ENCODE data around the gene FSCN2.

FSCN2 gene

DNA sequence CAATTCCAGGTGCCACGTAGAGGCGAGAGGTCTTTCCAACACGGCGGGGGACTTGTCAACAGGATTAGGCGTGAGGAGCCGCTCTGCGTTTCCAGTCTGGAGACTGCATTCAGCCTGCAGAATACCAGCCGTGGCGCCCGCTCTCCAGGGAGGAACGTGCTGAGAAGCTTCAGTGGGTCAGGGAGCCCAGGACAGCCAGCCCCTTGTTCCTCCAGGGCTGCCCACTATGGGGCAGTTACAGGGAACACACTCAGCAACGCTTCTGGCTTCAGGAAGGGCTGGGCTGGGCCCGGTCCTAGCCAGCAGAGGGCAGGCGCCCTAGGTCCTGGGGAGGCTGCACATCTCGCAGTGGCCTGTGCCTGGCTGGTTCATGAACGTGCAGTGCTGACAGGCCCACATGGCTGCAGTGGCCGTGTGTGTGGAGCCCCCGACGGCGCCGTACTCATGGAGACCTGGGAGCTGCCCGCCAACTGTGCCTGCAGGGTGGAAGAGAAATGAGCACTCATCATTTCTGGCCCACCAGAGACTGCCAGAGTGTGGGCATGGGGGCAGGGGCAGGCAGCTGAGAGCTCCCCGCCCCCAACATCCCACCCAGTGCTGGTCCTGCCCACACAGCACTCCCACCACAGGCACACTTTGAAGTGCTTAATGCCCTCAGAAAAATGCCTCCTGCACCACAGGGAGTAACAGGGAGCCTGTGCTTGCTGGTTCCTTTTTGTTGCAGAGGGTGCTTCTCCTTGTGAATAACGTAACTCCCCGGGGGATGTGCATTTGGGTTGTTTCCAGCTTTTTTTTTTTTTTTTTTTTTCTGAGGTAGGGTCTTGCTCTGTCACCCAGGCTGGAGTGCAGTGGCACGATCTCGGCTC, 31.0 kb downstream of the FSCN2 start:
- no peak for DNase-seq

DNA sequence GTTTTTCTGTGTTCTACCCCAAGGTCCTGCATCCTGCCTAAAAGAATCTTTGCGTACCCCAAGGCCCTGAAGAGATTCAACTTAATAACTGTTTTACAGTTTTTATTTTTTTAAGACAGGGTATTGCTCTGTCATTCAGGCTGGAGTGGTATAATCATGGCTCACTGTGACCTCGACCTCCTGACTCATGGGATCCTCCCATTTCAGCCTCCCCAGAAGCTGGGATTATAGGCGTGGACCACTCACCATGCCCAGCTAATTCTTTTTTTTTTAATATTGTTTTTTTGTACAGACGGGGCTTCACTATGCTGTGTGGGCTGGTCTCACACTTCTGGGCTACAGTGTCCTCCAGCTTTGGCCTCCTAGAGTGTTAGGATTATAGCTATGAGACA, 33.3 kb downstream of the FSCN2 start:
- no peak for DNase-seq

DNA sequence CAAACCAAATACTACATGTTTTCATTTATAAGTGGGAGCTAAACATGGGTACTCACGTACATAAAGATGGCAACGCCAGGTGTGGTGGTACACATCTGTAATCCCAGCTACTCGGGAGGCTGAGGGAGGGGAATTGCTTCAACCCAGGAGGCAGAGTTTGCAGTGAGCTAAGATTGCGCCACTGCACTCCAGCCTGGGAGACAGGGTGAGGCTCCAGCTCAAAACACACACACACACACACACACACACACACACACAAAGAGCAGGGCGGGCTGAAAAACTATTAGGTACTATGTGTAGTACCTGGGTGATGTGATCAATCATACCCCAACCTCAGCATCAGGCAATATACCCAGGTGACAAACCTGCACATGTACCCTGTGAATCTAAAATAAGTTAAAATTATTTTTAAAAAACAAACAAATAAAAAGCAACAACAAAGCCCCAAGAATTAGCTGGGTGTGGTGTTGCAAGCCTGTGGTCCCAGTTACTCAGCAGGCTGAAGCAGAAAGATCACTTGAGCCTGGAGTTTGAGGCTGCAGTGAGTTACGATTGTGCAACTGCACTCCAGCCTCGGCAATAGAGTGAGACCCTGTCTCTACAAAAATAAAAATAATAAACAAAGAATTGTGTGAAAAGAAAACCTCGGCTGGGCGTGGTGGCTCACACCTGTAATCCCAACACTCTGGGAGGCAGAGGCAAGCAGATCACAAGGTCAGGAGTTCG, 35.8 kb downstream of the FSCN2 start:
- DNase-seq: no peak

DNA sequence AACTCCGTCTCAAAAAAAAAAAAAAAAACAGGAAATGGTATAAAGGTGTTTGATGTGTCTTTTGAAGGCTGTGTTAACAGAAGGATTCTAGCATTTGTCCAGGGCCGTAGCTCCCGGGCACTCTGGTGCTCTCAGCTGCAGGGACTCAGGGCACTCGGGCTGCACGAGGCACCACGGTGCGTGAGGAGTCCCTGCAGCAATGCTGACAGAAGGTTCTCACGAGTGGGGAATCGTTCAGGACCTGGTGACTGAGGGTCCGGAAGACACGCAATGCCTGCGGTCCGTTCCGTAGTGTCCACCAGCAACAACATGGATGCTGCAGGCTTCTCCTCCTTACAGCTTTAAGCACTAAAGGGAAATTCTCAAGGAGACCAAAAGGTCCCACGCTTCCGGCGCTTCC, 36.6 kb downstream of the FSCN2 start:
- DNase-seq: no peak

DNA sequence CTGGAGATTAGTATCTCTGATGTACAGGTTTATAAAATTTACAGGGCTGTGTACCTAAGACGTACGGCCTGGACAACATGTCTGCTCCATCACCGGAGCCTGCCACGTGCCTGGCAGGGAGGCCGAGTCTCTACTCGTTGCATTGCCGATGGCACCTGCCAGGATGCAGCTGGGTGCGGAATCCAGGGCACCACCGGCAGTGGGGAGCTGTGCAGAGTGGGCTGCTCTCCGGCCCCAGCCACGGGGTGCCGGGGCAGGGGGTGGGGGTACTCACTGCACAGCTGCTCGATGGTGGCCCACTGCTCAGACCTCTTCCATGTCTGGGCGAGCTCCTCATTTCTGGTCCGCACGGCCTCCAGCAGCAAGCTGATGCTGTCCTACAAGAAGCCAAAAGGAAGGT, 37.1 kb downstream of the FSCN2 start:
- no peak for DNase-seq

DNA sequence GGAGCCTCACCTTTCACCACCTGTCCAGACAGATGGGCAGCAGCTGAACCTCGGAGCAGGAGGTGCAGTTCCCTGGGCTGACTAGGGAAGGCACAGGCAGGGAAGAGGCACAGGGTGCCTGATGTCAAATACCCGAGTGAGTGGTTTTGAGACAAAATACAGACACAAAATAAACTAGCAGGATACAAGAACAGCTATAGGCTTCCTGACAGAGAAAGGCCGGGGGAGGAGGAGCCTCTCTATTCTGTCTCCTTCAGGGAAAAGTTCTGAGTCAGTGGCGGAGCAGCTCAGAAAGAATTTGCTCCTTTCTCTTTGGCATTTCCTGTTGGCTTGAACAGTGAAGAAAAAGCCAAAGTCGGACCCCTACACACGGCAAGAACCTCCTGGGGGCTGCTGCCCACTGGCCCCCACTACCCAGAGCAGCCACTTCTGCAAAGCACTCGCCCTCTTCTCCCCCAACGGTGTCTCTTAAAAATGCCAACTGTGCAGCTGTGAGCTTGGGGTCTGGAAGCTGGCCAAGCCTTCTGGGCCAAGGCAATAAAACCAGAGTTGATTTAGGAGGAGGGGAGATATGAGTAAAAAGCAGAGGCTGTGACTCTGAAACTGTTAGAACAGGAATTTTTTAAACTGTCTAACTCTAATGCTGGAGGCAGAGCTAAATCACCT, 38.4 kb downstream of the FSCN2 start:
- DNase-seq: no peak

DNA sequence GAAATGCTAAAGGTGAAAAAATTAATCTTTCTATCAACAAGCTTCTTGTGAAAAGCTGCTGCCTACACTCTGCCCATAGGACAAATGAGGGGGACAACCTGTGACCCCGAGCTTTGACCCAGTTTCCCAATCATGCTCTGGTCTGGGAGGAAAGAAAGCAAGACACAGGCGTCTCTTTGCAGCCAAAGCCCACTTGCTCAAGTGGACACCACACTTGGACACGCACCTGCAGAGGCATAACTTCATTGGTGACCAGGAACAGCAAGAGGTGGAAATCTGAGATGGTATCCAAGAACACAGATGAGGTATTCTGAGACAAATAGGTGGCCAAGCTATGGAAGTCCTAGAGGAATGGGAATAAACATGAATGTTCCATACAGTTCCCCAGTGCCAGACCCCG, 39.0 kb downstream of the FSCN2 start:
- DNase-seq: no peak

DNA sequence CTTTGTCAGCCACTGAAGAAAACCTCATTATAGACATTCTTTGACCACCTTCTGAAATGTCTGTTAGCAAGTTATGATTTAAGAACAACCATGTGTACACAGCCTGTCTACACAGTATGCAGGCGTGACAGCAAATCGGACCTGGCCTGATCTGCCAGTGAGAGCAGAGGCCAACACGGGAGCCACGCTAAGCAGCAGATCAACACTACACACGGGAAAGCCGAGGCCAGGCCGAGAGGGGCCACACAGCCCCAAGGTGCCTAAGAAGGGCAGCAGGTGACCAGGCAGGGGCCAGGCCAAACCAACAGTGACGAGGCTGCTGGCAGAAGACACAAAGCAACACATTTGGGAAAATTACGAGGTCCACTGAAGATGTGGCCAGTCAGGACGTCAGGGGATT, 40.2 kb downstream of the FSCN2 start:
- no peak for DNase-seq

DNA sequence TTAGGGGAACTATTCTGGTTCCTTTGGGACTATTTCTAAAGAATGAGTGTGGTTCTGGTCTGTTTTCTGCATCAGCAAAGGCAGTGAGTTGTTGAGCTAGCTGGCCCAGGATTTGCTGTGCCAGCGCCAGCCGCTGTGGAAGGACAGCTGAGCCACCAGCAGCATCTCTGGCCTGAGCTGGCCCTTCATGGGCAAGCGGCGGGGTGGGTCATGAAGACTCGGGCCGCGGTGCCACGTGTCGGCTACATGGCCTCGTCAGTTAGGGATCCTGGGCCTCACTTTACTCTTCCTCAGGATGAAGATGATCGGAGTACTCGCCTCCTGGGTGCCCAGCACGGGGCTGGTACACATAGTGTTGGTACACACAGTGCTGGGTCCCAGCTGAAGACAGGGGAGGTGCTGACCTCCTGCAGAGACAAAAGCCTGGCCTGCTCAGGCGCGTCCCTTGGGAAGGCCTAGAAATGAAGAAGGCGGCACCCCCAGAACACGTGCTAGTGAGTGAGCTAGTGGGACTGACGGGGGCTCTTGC, 41.9 kb downstream of the FSCN2 start:
- no peak for DNase-seq

DNA sequence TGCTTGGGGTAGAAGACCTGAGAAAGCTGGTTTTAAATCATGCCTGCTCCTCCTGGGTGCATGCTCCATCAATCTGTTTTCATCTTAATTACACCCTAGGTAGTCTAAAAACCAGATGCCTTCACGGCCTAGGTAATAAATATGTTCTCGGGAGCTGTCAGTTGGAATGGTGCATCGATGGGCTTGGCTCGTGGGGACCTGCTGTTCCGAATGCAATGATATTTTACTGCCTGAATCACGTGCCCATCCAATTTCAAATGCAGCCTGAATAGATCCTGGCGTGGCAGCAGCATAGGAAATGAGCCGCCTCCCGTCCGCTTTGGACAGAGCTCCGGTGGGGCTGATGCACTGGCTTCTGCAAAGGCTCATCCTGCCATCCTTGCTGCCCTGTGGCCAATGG, 42.8 kb downstream of the FSCN2 start:
- no peak for DNase-seq

DNA sequence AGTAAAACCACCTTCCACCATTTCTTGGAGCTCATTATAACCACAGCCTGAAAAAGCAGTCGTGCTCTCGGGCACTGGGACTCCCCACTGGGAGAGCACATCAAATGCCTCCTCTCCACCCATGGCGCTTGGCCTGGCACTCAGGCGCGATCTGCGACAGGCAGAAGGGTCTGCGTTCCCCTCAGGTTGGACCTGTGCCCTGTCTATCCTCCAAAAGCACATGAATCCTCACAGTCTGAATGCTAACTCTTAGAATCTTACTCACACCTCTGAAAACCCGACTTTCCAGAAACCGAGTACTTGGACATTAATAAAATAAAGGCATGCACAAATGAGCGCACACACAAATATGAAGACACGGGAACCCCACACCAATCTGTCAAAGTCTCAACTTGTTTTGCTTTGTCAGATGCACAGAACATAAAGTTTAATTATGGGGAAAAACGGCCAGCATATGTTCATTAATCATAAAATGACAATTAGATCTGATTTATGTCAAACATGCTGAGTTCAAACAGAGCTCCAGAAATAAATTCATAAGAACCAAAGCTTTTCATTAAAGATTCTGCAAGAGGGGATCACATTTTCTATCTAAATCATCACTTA, 44.5 kb downstream of the FSCN2 start:
- DNase-seq: no peak

DNA sequence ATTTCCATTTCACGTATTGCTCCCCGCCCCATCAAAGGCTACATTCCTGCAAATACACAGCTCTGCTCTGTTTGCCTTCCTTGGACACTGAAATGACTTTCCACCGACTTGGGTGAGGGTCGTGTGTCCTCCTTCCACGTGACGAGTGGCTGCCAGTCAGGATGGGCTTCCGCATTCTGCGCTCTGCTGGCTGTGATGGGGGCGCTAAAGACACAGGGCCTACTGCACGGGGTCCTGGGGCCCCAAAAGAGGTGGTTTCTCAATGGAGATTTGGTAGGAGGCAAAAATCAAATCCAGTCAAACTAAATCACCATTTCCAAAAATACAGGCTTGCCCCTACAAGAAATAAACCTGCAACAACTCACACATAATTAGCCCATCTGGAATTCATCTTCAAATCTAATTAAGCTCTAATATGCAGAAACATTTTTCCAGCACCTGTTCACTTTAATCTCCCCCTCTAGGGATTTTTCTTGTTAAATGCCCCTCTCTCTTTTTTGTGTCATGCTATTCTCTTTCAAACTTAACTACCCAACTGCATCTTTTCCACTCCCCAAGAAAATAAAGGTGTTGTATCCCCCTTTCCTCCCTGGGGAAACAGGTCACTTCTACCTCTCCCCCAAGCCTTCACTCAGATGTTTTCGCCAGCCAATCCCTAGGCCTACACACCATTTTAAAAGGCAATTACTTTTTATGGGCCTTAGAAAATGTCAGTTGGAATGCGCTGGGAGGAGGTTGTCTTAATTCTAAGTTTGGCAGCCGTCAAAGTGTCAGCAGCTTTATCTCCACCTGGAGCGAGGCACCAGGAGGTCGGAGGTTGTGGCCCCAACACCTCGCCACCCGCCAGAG, 45.8 kb downstream of the FSCN2 start:
- no peak for DNase-seq

DNA sequence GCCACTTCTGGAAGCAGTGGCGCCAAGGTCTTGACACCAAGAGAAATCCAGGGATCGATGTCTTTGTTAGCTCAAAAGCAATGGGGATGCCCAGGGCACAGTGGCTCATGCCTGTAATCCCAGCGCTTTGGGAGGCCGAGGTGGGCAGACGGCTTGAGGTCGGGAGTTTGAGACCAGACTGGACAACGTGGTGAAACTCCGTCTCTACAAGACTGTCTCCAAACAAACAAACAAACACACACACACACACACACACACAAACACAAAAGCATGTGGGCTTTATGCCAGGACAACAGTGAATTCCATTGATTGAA, 46.4 kb downstream of the FSCN2 start:
- DNase-seq: no peak

DNA sequence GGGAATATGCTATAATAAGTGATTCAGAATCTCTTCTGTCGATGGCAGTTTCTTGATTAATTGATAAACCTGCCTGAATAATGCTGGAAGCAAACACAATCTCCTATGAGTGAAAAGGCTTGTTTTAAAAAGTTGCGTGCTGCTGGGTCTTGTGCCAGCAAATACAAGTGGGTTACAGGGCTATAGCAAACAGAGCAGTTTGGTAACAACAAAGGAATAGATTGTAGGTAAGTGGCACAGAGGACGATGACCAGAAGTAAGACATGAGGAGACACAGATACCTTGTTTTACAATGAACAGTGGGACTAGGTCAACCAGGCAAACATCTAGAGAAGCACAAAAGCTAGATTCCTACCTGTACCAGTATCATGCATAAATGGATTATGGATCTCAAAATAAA, 47.7 kb downstream of the FSCN2 start:
- DNase-seq: no peak

DNA sequence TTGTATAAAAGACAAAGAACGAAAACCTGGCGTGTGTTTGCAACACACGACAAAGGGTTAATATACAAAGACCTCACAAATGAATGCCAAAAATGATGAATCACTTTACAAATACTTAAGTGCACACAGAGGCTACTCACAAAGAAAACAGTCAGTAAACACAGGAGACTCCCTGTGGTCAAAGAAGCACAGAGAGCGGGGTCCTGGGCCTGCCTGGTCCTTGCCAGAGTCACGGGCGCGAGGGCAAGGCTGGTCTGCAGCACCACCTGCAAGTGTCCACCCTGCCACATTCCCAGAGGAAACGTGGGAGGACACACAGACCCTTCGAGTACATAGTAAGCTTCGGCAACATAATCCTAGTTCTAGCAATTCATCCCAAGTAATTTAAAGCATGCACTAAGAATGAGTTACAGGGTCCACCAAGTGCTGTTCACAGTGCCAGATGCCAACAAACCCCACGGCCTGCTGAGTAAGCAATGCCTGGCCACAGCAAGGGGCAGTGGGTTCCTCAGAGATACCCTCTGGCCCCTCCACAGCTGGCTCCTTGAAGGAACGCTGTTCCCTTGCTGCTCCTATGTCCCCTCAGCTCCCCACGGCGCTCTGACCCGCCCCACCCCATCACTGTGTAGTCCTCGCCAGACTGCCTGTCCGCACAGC, 48.6 kb downstream of the FSCN2 start:
- DNase-seq: no peak

DNA sequence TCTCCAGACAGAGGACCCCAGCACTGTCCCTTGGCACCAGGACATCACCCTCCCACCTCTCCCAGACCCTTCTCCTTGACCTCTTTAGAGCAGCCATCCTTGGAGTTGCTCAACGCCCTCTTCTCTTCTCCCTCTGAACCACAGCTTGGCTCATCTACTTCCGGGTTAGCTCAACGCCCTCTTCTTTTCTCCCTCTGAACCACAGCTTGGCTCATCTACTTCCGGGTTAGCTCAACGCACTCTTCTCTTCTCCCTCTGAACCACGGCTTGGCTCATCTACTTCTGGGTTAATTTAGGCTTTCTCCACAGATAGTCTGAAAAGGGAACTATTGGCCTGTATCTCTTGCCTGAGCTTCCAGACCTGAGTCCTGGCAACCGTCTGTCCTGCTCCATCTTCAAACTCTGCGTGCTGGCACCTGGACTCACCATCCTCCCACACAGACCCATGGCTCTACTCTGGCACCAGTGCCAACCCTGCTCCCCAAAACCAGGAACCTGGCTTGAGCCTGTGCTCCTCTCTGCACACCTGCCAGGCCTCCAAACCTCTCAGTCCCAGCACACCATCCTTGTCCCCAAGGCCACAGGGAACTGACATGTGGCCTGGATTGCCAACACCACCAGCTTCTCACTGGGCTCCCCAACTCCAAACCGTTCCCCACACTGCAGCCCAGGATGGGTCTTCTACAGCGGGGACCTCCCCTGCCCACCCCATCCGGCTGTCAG, 49.3 kb downstream of the FSCN2 start:
- DNase-seq: no peak

DNA sequence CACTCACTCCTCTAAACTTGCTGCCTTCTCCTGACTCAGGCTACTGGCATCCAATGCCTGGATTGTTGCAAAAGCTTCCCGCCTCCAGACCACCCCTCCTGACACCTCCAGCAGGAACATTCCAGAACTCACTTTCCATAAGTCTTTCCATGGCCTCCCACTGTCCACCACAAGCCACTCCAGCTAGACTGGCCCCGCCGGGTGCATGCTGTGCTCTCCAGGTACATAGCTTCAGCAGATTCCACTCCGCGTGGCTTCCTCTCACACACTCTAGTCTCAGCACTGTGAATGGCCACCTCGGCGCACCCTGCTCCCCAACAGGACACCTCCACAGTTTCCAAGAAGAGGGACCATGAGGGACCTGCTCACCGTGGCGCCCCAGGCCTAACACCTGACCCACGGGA, 49.9 kb downstream of the FSCN2 start:
- no peak for DNase-seq

DNA sequence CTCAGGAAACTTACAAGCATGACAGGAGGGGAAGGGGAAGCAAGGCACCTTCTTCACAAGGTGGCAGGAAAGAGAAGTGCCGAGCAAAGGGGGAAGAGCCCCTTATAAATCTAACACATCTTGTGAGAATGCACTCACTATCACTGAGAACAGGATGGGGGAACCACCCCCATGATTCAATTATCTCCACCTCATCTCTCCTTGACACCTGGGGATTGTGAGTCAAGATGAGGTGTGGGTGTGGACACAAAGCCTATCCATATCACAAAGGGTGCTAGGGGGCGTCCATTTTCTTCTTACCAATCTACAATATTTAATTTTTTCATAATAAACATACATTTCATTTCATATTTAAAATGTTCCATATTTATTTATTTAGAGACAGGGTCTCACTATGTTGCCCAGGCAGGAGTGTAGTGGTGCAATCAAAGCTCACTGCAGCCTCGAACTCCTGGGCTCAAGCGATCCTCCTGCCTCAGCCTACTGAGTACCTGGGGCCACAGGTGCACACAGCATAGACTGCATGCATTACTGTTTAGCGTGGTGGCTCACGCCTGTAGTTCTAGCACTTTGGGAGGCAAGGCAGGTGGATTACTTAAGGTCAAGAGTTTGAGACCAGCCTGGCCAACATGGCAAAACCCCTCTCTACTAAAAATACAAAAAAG, 50.5 kb downstream of the FSCN2 start:
- DNase-seq: no peak

DNA sequence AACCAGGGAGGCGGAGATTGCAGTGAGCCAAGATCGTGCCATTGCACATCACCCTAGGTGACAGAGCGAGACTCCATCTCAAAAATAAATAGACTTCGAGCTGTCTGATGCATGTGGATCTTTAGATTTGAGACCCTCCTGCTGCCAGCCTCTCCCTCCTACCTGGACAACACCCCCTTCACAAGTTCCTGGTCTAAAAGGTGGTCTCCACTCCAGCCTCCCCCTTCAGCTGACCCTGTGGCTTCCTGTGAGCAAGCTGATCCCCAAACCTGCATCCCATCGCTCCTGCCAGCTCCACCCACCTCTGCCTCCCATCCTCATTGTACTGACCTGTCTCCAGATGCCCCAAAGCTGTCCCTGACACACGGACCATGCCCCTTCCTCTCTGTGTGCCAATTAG, 51.1 kb downstream of the FSCN2 start:
- DNase-seq: no peak

DNA sequence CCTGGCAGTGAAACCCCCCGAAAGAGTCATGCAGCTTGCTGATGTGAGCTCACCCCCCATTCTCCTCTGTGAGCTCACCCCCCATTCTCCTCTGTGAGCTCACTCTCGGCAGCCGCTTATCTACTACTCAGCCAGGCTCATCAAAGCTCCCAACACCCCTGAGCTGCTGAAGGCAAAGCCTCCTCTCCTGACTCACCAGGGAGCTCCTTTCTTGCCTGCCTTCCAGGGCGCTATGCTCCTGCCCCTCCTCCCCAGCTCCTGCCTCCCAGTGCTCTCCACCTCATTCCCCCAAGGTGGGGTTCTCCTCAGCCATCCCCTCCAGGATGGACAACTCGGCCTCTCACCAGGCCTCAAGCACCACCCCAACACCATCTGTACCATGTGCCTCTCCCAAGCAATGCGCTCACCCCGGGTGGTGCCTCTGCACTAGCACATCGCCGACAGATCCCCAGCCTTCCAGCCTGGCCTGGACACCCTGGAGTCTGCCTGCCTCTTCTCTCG, 51.7 kb downstream of the FSCN2 start:
- no peak for DNase-seq

Measured in activated T-cell treated with anti-CD3 and anti-CD28 coated beads for 4 hours (primary cell).